DOHH2 (cell line): ENCODE results near the gene ARID5B.

Source experiments
- H3F3A ChIP-seq: fragments of 200-600 bp; sonication (generic), shearing (Covaris generic); 2 replicates; pipeline ENCODE4 v1.6.0; 2016; ENCODE audit warnings: antibody characterized with exemption, mild to moderate bottlenecking; ENCODE audit not compliant: control insufficient read depth, insufficient read depth
- H3K27ac ChIP-seq: fragments of 200-600 bp; sonication (generic); 2 replicates; pipeline ENCODE4 v1.5.1; 2014; ENCODE audit warnings: low read depth, mild to moderate bottlenecking, low read length, moderate library complexity
- H3K27me3 ChIP-seq: fragments of 200-600 bp; sonication (generic); 2 replicates; pipeline ENCODE4 v1.6.1; 2014; ENCODE audit warnings: mild to moderate bottlenecking, low read length, mixed read lengths; ENCODE audit not compliant: control insufficient read depth
- H3K36me3 ChIP-seq: fragments of 200-600 bp; sonication (generic); 2 replicates; pipeline ENCODE4 v1.6.1; 2014; ENCODE audit warnings: mild to moderate bottlenecking, low read length, moderate library complexity, mixed read lengths; ENCODE audit not compliant: control insufficient read depth
- H3K4me1 ChIP-seq: fragments of 200-600 bp; sonication (generic); 2 replicates; pipeline ENCODE4 v1.6.1; 2014; ENCODE audit warnings: mild to moderate bottlenecking, low read length, mixed read lengths; ENCODE audit not compliant: control insufficient read depth
- H3K4me2 ChIP-seq: fragments of 200-600 bp; sonication (generic); 2 replicates; pipeline ENCODE4 v1.6.0; 2014; ENCODE audit warnings: mild to moderate bottlenecking, low read length, moderate library complexity
- H3K4me3 ChIP-seq: fragments of 200-600 bp; sonication (generic); 2 replicates; pipeline ENCODE4 v1.5.1; 2014; ENCODE audit warnings: mild to moderate bottlenecking, low read length, mixed read lengths
- H3K79me2 ChIP-seq: fragments of 200-600 bp; sonication (generic); 2 replicates; pipeline ENCODE4 v1.6.1; 2014; ENCODE audit warnings: mild to moderate bottlenecking, low read length, mixed read lengths; ENCODE audit not compliant: control insufficient read depth
- H3K9me2 ChIP-seq: fragments of 200-600 bp; sonication (generic); replicated peaks from 2 replicates; pipeline ENCODE4 v1.6.1; 2014; ENCODE audit warnings: mild to moderate bottlenecking, low read length, mixed read lengths; ENCODE audit not compliant: control insufficient read depth
- H3K9me3 ChIP-seq: fragments of 200-600 bp; sonication (generic); 2 replicates; pipeline ENCODE4 v1.6.1; 2014; ENCODE audit warnings: antibody characterized with exemption, low read length, mixed read lengths; ENCODE audit not compliant: control insufficient read depth, insufficient read depth
- H4K20me1 ChIP-seq: fragments of 200-600 bp; sonication (generic); 2 replicates; pipeline ENCODE4 v1.6.0; 2014; ENCODE audit warnings: low read depth, mild to moderate bottlenecking, antibody characterized with exemption, low read length, moderate library complexity; ENCODE audit not compliant: control insufficient read depth, insufficient read depth
- CTCF ChIP-seq: fragments of 200-600 bp; sonication (generic); IDR thresholded peaks from one replicate; pipeline ENCODE4 v1.5.1; 2014; ENCODE audit warnings: antibody characterized with exemption, mild to moderate bottlenecking, low read depth, low read length; ENCODE audit not compliant: poor library complexity, severe bottlenecking
- EZH2phosphoT487 ChIP-seq: fragments of 200-600 bp; sonication (generic); IDR thresholded peaks from 2 replicates; pipeline ENCODE4 v1.6.1; 2017; ENCODE audit warnings: borderline replicate concordance, mild to moderate bottlenecking, antibody characterized with exemption, low read length, moderate library complexity, mixed read lengths

Gene ARID5B

DNA sequence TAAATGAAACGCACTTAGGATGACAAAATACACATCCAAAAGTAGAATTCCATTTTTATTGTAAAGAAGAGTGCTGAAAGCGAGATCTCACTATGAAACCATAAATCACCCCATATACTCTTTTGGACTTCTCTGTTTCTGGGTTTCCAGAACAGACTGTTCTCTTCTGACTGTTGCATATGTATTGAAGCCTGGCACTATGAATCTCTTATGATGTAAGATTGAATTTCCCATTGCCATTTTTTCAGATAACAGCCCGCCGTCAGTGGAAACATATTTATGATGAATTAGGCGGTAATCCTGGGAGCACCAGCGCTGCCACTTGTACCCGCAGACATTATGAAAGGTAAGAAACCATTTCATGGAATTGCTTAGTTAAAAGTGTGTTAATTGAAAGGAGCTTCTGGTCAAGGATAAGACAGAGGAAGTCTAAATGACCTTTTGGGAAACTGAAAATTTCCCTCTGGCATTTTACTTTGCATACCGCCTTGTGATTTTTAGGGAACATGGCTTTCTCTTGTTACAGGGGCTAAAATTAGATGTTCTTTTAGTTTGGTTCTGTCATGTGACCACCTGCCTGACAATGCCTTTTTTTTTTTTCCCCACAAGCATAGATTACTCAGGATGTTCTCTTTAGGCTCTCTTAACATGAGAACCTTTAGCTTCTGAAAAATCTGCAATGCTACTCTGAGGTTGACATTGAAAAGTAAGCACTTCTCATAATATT lies 168.1 kb downstream of the ARID5B start:
- TF ChIP-seq CTCF: no peak
- TF ChIP-seq EZH2phosphoT487: no peak
- peaks cover 4% of the 10 kb centered on the region; the same call in 1 of the 2 replicates for H3F3A ChIP-seq

GRCh38 chr10:62071846-62072281 lies 170.4 kb downstream of the ARID5B start:
- Histone ChIP-seq H3K79me2 (no peaks in the 10 kb centered on the region), H3K9me3 (no peaks in the 10 kb centered on the region), H3K36me3 (peaks cover 58% of the 10 kb centered on the region), H4K20me1 (no peaks in the 10 kb centered on the region), H3K4me1 (peaks cover 12% of the 10 kb centered on the region), H3K9me2 (no peaks in the 10 kb centered on the region), H3K4me2 (no peak overlapping the region), H3K4me3 (no peak overlapping the region), H3K27ac (no peak overlapping the region), H3F3A (peaks cover 4% of the 10 kb centered on the region; the same call in 1 of the 2 replicates), H3K27me3 (no peaks in the 10 kb centered on the region)
- TF ChIP-seq EZH2phosphoT487: no peak
- TF ChIP-seq CTCF: no peak

More for the DNA sequence above, 168.1 kb downstream of the ARID5B start:
- H4K20me1 ChIP-seq: no peaks in the 10 kb centered on the region
- no peak overlapping the region for H3K4me3 ChIP-seq
- H3K27me3 ChIP-seq: no peaks in the 10 kb centered on the region
- H3K27ac ChIP-seq: no peak overlapping the region
- H3K4me2 ChIP-seq: no peak overlapping the region
- peaks cover 56% of the 10 kb centered on the region for H3K36me3 ChIP-seq
- no peaks in the 10 kb centered on the region for H3K9me3 ChIP-seq
- no peaks in the 10 kb centered on the region for H3K79me2 ChIP-seq
- H3K4me1 ChIP-seq: no peaks in the 10 kb centered on the region
- no peaks in the 10 kb centered on the region for H3K9me2 ChIP-seq

DNA sequence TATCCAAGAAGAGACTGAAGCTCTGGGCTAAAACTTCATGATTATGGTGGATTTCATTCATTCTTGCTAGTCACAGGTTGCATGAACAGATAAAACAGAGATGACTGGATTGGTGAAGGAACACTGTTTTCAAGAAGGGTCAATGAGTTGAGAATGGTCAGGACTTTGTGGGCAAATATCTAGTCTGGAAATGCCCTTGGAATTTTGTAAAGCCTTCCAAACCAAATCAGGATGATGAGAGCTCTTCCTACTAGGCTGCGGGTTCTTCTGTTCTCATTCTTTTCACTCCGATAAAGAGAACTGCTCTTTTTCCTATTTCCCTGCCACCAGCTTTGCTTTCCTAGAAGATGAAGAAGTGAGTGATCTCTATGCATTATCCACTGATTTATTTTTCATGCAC lies 171.4 kb downstream of the ARID5B start:
- H3K27me3 ChIP-seq: no peaks in the 10 kb centered on the region
- no peaks in the 10 kb centered on the region for H3K9me2 ChIP-seq
- TF ChIP-seq CTCF (no peak), EZH2phosphoT487 (no peak)
- no peak overlapping the region for H3K4me2 ChIP-seq
- H3K79me2 ChIP-seq: no peaks in the 10 kb centered on the region
- no peaks in the 10 kb centered on the region for H4K20me1 ChIP-seq
- H3K36me3 ChIP-seq: peaks cover 63% of the 10 kb centered on the region
- no peak overlapping the region for H3K4me3 ChIP-seq
- peaks cover 22% of the 10 kb centered on the region for H3K4me1 ChIP-seq
- H3K27ac ChIP-seq: no peak overlapping the region
- H3F3A ChIP-seq: peaks cover 4% of the 10 kb centered on the region; the same call in 1 of the 2 replicates
- H3K9me3 ChIP-seq: no peaks in the 10 kb centered on the region
